Neural crest cell (in vitro differentiated cells): ENCODE results near the gene NINJ2. TPM values are rescaled to one million over a fixed set of nuclear protein-coding genes. Genes with fewer than 3 reads are reported as not detected.

Experiments
- DNase-seq: peaks from one replicate; pipeline ENCODE4 v3.0.0; 2021; ENCODE audit warnings: low read depth, mixed read lengths, low spot score
- H3K27ac Mint-ChIP-seq: one replicate; pipeline ENCODE4 v1.8.0; 2021; ENCODE audit warnings: mild to moderate bottlenecking, mixed read lengths; ENCODE audit not compliant: unreplicated experiment
- H3K27me3 Mint-ChIP-seq: 2 replicates; pipeline ENCODE4 v1.8.0; 2021; ENCODE audit warnings: low read depth, mild to moderate bottlenecking, mixed read lengths
- H3K36me3 Mint-ChIP-seq: 2 replicates; pipeline ENCODE4 v1.8.0; 2021; ENCODE audit warnings: low read depth, mild to moderate bottlenecking, mixed read lengths
- H3K4me1 Mint-ChIP-seq: 2 replicates; pipeline ENCODE4 v1.8.0; 2021; ENCODE audit warnings: mixed read lengths
- H3K4me3 Mint-ChIP-seq: one replicate; pipeline ENCODE4 v1.8.0; 2021; ENCODE audit warnings: mild to moderate bottlenecking, mixed read lengths
- H3K9me3 Mint-ChIP-seq: 2 replicates; pipeline ENCODE4 v1.8.0; 2021; ENCODE audit warnings: mixed read lengths
- total RNA-seq: library from RNA; stranded (reverse); gene quantifications from 2 replicates; pipeline ENCODE4 v1.2.1, GENCODE V29; 2021
- TF ChIP-seq, protein P1 (sequence below): fragments of 200-600 bp; sonication (generic); conservative IDR thresholded peaks from 2 replicates; pipeline ENCODE4 v1.5.0; 2021; ENCODE audit warnings: antibody characterized with exemption, mild to moderate bottlenecking

NINJ2 gene
- total RNA-seq, 1 donor from 2014 or later, result 0.42 TPM

DNA sequence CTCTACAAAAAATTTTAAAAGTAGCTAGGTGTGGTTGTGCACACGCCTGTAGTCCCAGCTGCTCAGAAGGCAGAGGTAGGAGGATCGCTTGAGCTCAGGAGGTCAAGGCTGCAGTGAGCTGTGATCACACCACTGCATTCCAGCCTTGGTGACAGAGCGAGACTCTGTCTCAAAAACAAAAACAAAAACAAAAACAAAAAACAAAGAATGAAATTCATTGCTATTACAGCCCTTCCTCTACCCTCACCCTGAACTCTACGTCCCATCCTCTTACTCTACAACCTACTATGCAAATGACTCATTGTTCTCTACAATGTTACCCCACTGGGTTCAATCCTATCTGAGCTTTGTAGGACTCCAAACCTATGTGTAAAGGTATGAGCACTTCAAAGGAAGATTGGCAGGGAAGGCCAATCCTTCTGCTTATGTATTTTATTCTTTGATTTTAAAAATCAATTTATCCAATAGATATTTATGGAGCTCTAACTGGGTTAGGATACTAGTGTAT, 39.3 kb downstream of the NINJ2 start:
- DNase-seq, result no peak
- TF ChIP-seq, protein P1, sequence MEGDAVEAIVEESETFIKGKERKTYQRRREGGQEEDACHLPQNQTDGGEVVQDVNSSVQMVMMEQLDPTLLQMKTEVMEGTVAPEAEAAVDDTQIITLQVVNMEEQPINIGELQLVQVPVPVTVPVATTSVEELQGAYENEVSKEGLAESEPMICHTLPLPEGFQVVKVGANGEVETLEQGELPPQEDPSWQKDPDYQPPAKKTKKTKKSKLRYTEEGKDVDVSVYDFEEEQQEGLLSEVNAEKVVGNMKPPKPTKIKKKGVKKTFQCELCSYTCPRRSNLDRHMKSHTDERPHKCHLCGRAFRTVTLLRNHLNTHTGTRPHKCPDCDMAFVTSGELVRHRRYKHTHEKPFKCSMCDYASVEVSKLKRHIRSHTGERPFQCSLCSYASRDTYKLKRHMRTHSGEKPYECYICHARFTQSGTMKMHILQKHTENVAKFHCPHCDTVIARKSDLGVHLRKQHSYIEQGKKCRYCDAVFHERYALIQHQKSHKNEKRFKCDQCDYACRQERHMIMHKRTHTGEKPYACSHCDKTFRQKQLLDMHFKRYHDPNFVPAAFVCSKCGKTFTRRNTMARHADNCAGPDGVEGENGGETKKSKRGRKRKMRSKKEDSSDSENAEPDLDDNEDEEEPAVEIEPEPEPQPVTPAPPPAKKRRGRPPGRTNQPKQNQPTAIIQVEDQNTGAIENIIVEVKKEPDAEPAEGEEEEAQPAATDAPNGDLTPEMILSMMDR, result no peak
- no peak overlapping the region for H3K27ac Mint-ChIP-seq
- no peaks in the 10 kb centered on the region for H3K27me3 Mint-ChIP-seq
- H3K4me1 Mint-ChIP-seq, result no peaks in the 10 kb centered on the region
- H3K9me3 Mint-ChIP-seq, result no peaks in the 10 kb centered on the region
- H3K4me3 Mint-ChIP-seq, result no peak overlapping the region
- H3K36me3 Mint-ChIP-seq, result no peaks in the 10 kb centered on the region

- Mint-ChIP-seq H3K9me3 (no peaks in the 10 kb centered on the region), H3K4me3 (no peak overlapping the region), H3K27me3 (no peaks in the 10 kb centered on the region), H3K36me3 (no peaks in the 10 kb centered on the region), H3K27ac (no peak overlapping the region), H3K4me1 (no peaks in the 10 kb centered on the region)
- TF ChIP-seq, protein P1, result no peak
- DNase-seq, result no peak
Observed at GRCh38 chr12:623172-623864, 39.9 kb downstream of the NINJ2 start.

GRCh38 chr12:622416-622815, 40.8 kb downstream of the NINJ2 start:
- TF ChIP-seq, protein P1, result no peak
- no peak overlapping the region for H3K4me3 Mint-ChIP-seq
- DNase-seq, result no peak
- no peaks in the 10 kb centered on the region for H3K9me3 Mint-ChIP-seq
- H3K4me1 Mint-ChIP-seq, result peaks cover under 1% of the 10 kb centered on the region
- no peaks in the 10 kb centered on the region for H3K27me3 Mint-ChIP-seq
- H3K27ac Mint-ChIP-seq, result no peak overlapping the region
- no peaks in the 10 kb centered on the region for H3K36me3 Mint-ChIP-seq

DNA sequence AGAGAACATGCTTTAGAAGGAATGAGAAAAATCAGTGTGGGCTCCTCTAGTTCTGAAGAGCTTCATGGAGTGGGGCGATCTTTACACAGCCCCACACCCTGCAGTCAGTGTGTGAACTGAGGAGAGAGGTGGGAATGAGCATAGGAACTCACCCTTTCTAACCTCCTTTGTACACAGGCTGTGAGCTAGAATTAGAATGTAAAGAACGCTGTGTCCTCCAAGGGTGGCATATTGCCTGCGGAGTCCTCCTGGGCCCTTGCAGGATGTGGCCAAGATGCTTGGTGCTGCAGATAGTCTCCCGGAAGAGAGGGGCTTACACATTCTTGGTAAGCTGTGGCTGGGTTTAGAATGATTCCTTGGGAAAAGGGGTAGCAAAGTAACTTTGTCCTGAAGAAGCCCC, 43.9 kb downstream of the NINJ2 start:
- DNase-seq, result no peak
- no peaks in the 10 kb centered on the region for H3K9me3 Mint-ChIP-seq
- H3K27ac Mint-ChIP-seq, result no peak overlapping the region
- H3K4me3 Mint-ChIP-seq, result no peak overlapping the region
- TF ChIP-seq, protein P1, result no peak
- H3K4me1 Mint-ChIP-seq, result peaks cover 9% of the 10 kb centered on the region
- no peaks in the 10 kb centered on the region for H3K27me3 Mint-ChIP-seq
- no peaks in the 10 kb centered on the region for H3K36me3 Mint-ChIP-seq

- Mint-ChIP-seq H3K36me3 (no peaks in the 10 kb centered on the region), H3K4me1 (peaks cover 9% of the 10 kb centered on the region), H3K27ac (no peak overlapping the region), H3K27me3 (no peaks in the 10 kb centered on the region), H3K4me3 (no peak overlapping the region), H3K9me3 (no peaks in the 10 kb centered on the region)
- DNase-seq, result no peak
- TF ChIP-seq, protein P1, result no peak
Observed at GRCh38 chr12:618605-619004, 44.6 kb downstream of the NINJ2 start.
